KBM-7 (cell line): ENCODE measurements around the gene KAZN.
A peak's percentile ranks its signal among the peaks of the same experiment; 100 is the strongest.

ENCODE experiments used
- DNase-seq: peaks from one replicate; pipeline ENCODE4 v3.0.0-alpha.2; 2015
- in situ Hi-C: fragments of 300-500 bp; cut with MboI; formaldehyde crosslinking; loops from 2 replicates; pipeline ENCODE4 v1.14.3; 2020; ENCODE audit warnings: low sequenced_read_pairs, low pct_unique_long_range_greater_than_20kb, mixed read lengths

The KAZN gene

GRCh38 chr1:14606632-14607031 lies 8.1 kb downstream of the KAZN start:
- in situ Hi-C loops, result no loop called here
- DNase-seq, result peak; percentile 22

- no peak for DNase-seq
- in situ Hi-C loops, result no loop called here
These were observed 8.8 kb downstream of the KAZN start for GRCh38 chr1:14607295-14607694.

- in situ Hi-C loops, result no loop called here
- DNase-seq, result no peak
These were observed 9.8 kb downstream of the KAZN start for GRCh38 chr1:14608308-14608707.

GRCh38 chr1:14610761-14611160 lies 12.3 kb downstream of the KAZN start:
- in situ Hi-C loops, result no loop called here

GRCh38 chr1:14611792-14612191 lies 13.3 kb downstream of the KAZN start:
- in situ Hi-C loops, result no loop called here
- no peak for DNase-seq

More at GRCh38 chr1:14610761-14611160, 12.3 kb downstream of the KAZN start:
- DNase-seq, result no peak

GRCh38 chr1:14612256-14612655 lies 13.8 kb downstream of the KAZN start:
- in situ Hi-C loops, result no loop called here

GRCh38 chr1:14613926-14614325 lies 15.4 kb downstream of the KAZN start:
- DNase-seq, result no peak
- in situ Hi-C loops, result no loop called here

More at GRCh38 chr1:14612256-14612655, 13.8 kb downstream of the KAZN start:
- no peak for DNase-seq

- in situ Hi-C loops, result no loop called here
- no peak for DNase-seq
These were observed 15.9 kb downstream of the KAZN start for GRCh38 chr1:14614341-14614740.

GRCh38 chr1:14615549-14616218 lies 17.2 kb downstream of the KAZN start:
- no peak for DNase-seq
- in situ Hi-C loops, result no loop called here

- in situ Hi-C loops, result no loop called here
- DNase-seq, result no peak
These were observed 18.3 kb downstream of the KAZN start for GRCh38 chr1:14616632-14617396.

- DNase-seq, result no peak
- in situ Hi-C loops, result no loop called here
These were observed 19.3 kb downstream of the KAZN start for GRCh38 chr1:14617791-14618190.

GRCh38 chr1:14620941-14621340 lies 22.5 kb downstream of the KAZN start:
- in situ Hi-C loops, result no loop called here
- no peak for DNase-seq

- DNase-seq, result no peak
- in situ Hi-C loops, result no loop called here
These were observed 24.6 kb downstream of the KAZN start for GRCh38 chr1:14623090-14623489.

GRCh38 chr1:14624941-14625340 lies 26.5 kb downstream of the KAZN start:
- no peak for DNase-seq
- in situ Hi-C loops, result no loop called here

- in situ Hi-C loops, result no loop called here
These were observed 27.1 kb downstream of the KAZN start for GRCh38 chr1:14625572-14625971.

GRCh38 chr1:14625996-14626395 lies 27.5 kb downstream of the KAZN start:
- DNase-seq, result no peak
- in situ Hi-C loops, result no loop called here

More at GRCh38 chr1:14625572-14625971, 27.1 kb downstream of the KAZN start:
- no peak for DNase-seq

GRCh38 chr1:14626869-14627607 lies 28.6 kb downstream of the KAZN start:
- in situ Hi-C loops, result no loop called here
- no peak for DNase-seq

GRCh38 chr1:14627608-14628489 lies 29.4 kb downstream of the KAZN start:
- no peak for DNase-seq
- in situ Hi-C loops, result no loop called here

GRCh38 chr1:14629363-14630014 lies 31.0 kb downstream of the KAZN start:
- no peak for DNase-seq
- in situ Hi-C loops, result no loop called here
